Activated naive CD4-positive, alpha-beta T cell (primary cell): ENCODE measurements around the gene NHS.

Source experiments
- DNase-seq, 4 experiments: peaks; one replicate each; lab custom pipeline; 2025; lab: John Stamatoyannopoulos, UW

The NHS gene

GRCh38 chrX:17448188-17448587 lies 73.2 kb downstream of the NHS start:
- DNase-seq = no peak

DNA sequence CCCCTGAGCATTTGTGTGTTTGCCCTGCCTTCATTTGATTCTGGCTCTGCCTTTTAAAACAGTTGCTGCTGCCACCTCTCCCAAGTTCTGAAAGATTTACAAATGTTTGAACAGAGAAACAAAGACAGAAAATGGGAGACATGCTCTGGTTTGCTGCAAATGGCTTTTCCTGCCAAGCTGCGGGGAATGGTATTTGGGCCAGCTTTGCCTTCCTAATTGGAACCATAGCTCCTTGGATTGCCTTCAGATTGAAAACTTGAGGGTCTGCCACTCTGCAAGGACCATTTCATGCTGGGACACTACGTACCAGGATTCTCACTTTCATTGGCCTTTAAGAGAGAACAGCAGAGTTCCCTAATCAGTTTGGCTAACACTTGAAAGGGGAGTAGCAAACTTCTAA lies 74.9 kb downstream of the NHS start:
- no peak for DNase-seq

GRCh38 chrX:17453788-17454187 lies 78.8 kb downstream of the NHS start:
- no peak for DNase-seq

DNA sequence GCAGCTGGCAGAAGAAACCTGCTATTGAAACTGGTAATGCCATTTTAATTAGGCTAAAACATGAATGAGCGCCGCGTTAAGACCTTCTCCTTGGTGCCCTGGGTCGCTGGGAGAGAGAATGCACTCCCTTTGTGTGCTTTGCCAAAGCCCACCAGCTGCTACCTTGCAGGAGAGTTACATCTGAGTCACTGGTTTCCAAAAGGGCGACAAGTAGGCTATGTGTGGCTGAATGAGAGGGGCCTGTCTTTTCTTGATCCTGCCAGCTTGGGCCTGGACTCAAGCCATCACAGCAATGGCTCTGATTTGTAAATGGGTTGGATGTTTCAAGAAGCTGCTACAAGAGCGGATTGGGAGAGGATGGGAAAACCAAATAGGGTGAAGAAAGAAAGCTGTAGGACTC lies 81.5 kb downstream of the NHS start:
- no peak for DNase-seq

DNA sequence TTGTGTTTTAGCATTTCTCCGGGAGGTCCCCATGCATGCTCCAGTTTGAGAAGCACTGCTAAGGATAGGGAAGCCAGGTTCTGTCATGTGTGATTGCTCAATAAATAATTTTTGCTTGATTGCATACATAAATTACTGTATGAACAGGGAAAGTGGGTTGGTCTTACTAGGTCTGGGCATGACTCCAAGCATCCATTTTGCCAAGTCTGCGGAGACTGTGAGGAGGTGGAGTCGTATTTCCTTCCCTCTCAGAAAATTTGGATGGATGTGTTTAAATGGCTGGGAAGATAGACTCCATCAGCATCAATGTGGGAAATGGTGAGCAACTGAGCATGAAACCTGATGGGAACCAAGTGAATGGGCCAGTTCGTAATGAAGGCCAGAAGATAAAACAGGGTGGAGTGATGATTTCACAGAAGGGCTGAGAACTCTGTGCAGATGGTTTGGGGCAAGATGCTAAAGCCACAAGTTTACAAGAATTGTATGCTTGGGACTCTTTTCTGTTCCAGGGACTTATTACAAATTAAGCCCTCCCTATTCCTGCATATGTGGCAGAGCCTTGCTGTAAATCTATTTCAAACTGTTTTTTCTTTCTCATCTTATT lies 84.1 kb downstream of the NHS start:
- no peak for DNase-seq

GRCh38 chrX:17459661-17460060 lies 84.7 kb downstream of the NHS start:
- no peak for DNase-seq

DNA sequence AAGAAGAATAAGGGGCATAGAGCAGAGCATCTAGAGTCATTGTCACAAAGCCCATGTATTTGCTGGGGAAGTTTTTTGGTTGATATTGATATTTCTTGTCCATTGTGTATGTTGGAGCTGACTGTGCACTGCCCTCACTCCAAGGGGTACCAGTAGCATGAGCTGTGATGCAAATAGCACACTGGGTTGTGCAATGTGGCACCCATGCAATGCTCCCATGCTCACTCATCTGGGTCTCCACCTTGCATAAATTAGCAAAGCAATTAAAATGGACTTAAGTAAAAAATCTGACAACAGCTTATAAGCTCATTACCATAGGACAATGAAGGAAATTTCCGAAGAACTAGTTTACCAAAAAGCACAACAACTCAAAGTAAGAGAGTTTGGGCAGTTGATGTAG lies 87.9 kb downstream of the NHS start:
- no peak for DNase-seq

GRCh38 chrX:17464194-17464593 lies 89.2 kb downstream of the NHS start:
- DNase-seq = no peak

- DNase-seq = no peak
Measured at GRCh38 chrX:17465201-17465600, 90.2 kb downstream of the NHS start.

- DNase-seq = no peak
Measured at GRCh38 chrX:17465802-17466201, 90.8 kb downstream of the NHS start.

DNA sequence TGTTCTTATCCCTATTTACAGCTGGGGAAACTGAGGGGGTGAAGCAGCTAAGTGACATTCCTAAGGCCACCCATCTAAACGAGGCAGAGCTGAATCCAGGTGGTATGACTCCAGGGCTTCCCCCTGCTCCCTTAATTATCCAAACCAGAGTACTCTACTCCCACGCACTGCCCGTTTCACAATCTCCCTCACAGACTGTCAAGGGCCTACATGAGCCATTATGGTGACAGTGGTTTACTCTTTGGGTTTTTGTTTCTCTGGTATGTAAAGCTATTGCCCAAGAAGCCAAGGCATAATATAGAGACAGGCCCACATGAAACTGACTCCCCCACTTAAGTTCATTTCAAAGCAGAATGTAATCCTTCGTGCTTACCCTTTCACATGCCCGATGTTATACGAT lies 95.1 kb downstream of the NHS start:
- no peak for DNase-seq

DNA sequence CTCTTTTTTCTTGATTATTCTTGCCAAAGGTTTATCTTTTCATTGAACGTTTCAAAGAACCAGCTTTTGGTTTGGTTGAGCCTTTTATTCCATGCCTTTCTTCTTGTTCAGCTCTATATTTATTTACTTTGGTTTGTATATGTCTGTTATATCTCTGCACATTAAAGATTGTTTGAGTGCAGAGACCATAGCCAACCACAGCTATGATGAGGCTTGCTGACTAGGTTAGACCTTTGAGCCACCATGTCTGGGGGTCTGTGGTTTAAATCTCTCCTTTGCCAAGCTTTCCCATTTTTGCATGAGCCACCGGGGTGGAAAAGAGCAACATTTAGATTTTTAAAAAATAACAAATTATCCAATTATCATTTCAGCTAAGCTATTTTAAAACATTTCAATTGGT lies 96.1 kb downstream of the NHS start:
- no peak for DNase-seq

DNA sequence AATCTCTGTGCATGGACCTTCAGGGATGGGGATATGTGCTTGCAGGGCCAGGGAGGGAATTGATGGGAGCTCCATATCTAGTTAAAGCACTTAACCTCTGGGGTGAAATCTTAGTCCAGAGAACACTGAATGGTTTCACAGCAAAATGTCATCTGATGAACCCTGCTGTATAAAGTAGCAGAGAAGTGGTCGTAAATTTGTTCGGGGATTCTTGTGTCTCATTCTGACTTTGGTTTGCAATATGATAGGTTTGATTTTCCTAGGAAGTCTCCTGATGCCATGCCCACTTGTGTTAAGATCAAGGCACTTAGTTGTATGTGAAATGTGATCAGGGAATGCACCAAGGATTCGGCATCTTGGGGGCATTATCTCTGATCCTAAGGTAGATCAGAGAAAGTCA lies 96.9 kb downstream of the NHS start:
- no peak for DNase-seq

- DNase-seq = no peak
Measured at GRCh38 chrX:17472424-17472823, 97.4 kb downstream of the NHS start.

DNA sequence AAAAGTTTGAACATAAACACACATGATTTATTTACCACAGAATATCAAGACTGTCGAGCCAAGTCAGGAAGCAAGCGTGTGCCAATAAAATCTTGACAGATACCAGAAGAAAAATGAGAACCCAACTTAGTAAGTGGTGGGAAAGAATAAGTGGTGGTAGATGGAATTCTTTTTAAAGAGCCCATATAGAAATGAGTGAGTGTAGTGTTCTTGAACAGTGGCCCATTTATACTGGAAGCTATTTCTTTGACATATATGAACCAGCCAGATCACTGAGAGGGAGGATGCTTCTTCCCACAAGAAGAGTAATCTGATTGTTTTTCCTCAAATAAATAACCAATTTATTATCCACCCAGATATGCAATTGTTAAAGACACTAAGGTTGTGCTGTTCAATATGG lies 98.0 kb downstream of the NHS start:
- DNase-seq = no peak

DNA sequence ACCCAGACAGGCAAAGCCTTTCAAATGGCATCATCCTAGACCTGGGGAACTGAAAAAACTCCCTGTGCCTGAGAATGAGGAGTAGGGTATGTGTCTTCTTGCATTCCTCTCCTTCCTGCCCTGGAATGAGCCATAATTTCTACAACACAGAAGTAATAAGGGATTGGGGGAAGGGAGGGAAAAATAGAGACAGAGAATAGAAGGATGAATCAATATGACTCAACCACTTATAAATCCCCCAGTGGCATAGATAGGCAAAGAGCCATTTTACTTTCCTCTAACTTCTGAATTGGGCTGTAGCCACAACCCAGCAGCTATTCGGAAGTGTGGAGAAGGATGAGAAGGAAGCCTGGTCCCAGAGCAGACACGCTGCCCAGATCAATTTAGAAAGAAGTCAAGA lies 99.9 kb downstream of the NHS start:
- DNase-seq = no peak

DNA sequence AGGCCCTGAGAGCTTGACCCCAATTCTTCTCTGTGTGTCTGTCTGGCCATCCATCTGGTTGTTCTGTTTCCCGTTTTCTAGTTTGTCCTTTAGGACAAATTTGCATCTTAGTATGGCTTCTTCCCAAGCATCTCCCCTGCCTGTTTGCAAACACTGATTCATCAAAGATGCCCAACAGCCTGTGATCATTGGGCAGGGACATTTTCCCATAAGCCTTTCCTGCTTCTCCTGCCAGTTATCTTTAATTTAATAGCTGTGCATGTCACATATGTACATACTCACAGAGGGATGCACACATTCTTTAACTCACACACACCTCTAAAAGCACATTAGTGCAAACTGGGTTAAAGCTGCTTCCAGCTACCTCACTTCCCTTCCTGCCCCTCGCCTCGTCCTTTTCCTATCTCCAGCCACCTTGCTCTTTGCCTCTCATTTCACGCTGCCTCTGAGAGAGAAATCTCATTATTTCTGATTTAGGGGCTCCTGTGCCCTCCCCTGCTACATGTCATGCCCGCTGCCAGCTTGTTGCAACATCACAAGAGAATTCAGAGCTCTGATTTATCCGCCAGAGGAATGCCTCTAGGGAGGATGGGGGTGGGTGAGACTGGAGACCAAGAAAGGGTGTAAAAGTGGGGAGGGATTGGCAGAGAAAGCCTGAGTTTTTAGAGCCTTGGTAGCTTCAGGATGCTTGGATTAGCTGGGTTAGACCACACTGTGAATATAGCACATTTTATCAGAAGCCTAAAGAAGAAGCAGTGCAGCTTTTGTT lies 100.6 kb downstream of the NHS start:
- no peak for DNase-seq

GRCh38 chrX:17476411-17476810 lies 101.4 kb downstream of the NHS start:
- DNase-seq = no peak

DNA sequence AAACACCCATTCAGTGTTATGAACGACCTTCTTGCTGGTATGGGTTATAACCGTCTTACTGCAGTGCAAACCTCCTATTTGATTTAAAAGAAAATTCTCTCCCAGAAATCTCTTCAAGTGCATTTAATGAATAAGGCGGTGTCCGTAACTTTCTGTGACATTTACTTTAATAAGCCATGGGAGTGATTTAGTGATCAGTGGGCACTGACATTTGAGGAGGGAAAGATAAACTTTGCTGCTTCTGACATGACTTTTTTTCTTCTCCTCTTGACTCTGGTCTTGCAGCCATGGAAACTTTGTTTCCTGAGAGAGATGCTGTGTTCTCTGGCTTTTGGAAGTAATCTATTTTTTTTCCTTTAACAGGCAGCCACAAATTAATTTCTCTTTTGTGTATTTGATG lies 106.1 kb downstream of the NHS start:
- no peak for DNase-seq

- no peak for DNase-seq
Measured at GRCh38 chrX:17484592-17484991, 109.6 kb downstream of the NHS start.

- DNase-seq = no peak
Measured at GRCh38 chrX:17485391-17485790, 110.4 kb downstream of the NHS start.

- no peak for DNase-seq
Measured at GRCh38 chrX:17488036-17488435, 113.0 kb downstream of the NHS start.

DNA sequence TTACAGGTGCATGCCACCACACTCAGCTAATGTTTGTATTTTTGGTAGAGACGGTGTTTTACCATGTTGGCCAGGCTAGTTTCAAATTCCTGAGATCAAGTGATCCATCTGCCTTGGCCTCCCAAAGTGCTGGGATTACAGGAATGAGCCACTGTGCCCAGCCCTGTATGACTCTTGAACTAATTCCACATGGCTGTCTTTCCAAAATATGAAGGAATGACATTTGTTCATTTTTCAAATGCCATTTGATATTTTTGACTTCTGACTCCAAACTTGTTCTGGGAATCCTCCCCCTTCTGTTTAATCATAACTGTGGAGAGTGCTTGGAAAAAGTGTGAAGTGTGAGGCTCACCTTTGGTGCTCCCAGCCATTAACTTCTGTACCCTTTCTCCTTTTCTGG lies 119.2 kb downstream of the NHS start:
- DNase-seq = no peak

DNA sequence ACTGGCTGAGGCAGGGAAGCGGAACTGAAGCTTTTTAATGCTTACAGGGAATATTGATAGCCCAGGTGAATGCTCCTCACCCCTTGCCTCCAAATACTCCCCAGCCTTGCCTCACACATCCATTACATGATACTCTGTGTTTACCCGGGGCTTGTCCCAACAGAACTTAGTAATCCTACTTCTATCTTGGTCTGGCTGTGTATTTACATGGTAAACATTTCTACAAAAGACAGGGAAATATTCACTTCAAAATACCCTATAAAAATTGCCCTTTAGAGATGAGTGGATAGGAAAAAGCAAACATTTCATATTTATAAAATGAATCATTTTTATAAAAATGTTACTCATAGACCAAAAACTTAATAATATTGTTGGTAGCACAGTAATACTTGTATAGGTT lies 120.1 kb downstream of the NHS start:
- DNase-seq = no peak
